Activated CD4-positive, alpha-beta T cell treated with anti-CD3 and anti-CD28 coated beads, Interleukin-2, Interleukin-6, amounts not matched to agents 100 ng/mL and 50 ng/mL, durations not matched to agents 16 hours and 8 hours (primary cell): ENCODE data around the gene AUTS2.

Experiments used
- DNase-seq: peaks from one replicate; pipeline ENCODE4 v3.0.0-alpha.2; 2020

Gene AUTS2

DNA sequence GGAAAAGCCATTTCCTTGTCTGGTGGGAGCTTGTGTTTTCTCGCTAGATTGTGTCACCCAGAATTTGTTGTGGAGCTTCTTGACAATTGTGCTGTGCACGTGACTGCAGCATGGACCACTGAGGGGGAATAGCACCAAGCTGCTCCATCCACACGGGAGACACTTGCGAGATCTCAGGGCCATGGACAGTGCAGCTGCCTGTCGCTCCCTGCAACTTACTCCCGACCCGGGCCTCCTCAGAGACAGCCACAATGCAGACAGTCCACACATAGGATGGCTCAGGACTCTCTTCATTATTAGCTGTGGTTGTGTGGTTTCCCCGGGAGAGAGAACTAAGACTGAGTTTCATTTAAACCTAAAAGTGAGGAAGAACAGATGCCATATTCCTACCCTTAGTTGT lies 860.5 kb downstream of the AUTS2 start:
- no peak for DNase-seq

GRCh38 chr7:70459546-70459945 lies 861.3 kb downstream of the AUTS2 start:
- DNase-seq: no peak

DNA sequence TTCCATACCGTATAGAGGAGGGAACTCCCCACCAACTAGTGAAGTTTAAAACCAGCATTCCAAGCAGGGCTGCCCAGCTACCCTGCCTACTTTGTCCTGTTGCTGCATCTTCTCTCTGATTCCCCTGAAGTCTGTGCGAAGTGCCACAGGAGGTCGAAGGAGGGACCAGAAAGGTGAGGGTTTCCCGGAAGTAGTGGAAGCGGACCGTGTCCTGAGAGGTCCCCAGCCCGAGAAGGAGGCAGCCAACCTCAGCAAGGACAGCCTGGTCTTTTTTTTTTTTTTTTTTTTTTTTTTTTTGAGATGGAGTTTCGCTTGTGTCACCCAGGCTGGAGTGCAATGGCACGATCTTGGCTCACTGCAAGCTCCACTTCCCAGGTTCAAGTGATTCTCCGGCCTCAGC lies 861.8 kb downstream of the AUTS2 start:
- no peak for DNase-seq

- DNase-seq: no peak
These were observed 862.3 kb downstream of the AUTS2 start for GRCh38 chr7:70460562-70460961.

GRCh38 chr7:70463352-70463938 lies 865.2 kb downstream of the AUTS2 start:
- no peak for DNase-seq

GRCh38 chr7:70466725-70467364 lies 868.6 kb downstream of the AUTS2 start:
- no peak for DNase-seq

GRCh38 chr7:70470746-70471145 lies 872.5 kb downstream of the AUTS2 start:
- no peak for DNase-seq

DNA sequence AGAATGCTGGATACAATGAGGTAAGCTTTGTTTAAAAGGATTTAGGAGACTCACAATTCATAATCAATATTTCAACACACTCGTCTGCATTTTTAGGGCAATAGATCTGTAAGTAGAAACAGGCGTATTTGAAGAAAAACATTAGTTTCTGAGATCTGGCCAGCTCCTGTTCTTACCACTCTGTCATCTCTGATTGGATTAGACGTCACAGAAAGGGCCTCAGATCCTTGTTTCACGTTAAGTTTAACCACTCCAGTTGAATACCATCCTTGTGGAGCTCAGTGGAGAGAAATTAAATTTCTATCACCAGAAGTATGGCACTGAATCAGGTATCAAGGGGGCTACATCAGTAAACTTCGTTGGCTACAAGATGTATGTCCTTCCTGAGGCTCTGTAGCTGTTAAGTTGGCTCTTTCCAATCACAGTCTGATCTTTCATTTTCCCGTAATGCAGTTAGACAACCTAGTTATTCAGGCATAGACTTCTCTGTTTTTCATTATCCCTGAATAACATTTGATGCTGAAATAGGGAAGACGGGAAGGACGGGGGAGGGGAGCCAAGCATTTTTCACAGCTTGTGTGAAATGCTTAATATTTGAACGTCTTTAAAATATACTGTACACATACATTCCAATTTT lies 874.4 kb downstream of the AUTS2 start:
- DNase-seq: no peak

DNA sequence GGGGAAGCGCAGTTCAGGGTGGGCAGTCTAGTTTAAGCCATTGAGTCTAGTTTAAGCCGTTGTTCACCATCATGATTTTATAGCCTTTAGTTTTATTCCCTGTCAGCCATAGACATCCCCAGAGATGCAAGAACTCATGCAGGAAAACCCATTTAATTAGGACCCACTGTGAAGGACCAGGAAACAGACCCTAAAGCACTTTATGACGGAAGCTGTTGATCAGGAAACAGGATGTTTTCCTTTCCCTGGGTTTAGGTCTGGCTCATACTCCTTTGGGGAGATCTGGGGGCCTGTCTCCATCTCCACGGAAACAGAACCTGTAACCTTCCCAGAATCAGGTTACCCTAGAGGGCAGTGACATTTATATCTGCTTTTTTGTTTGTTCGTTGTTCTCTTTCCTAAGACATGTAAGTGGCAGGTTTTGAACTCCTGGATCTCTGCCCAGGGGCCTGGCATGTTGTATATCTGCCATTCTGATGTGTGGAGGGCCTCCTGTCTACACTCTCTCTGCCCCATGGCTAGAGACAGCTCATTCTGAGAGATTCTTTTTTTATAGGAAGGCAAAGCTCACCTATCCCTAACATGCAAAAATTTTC lies 876.5 kb downstream of the AUTS2 start:
- no peak for DNase-seq

GRCh38 chr7:70477036-70478010 lies 879.0 kb downstream of the AUTS2 start:
- DNase-seq: no peak

DNA sequence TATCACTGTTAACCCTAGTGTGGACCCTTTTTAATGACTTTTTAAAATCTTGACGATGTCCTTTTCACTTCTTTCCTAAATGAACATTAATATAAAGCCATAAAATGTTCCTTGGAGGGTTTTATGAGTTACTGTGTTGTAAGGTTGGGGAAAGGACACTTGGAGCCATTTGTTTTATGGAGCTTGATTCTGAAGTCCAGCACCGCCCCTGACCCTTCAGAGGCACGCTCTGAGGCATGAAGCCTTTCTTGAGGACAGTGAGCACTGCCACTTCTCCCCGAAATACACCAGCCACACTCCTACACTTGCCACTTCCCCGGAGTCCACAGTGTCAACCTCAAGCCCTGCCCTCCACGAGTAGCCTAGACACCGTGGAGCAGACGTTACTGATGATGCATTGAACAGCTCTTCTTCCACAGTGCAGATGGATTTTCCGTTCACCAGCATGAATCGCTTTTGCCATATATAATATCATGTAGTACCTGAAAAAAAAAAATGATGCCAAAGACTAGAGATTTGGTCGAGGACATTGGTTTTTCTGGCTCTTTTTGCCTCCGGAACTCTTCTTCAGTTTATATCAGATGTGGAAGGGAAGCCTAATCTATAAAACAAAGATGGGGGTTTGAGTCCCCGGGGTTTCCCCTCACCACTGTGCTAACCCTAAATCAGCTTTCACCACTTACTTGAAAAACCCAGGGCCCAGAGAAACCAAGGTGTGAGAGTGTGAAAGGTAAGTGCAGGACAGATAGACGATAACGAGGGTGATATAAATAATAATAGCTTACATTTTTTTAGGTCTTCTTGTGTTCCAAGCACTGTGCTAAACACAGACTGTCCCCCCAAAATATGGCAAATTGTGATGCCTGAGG lies 881.1 kb downstream of the AUTS2 start:
- DNase-seq: no peak

DNA sequence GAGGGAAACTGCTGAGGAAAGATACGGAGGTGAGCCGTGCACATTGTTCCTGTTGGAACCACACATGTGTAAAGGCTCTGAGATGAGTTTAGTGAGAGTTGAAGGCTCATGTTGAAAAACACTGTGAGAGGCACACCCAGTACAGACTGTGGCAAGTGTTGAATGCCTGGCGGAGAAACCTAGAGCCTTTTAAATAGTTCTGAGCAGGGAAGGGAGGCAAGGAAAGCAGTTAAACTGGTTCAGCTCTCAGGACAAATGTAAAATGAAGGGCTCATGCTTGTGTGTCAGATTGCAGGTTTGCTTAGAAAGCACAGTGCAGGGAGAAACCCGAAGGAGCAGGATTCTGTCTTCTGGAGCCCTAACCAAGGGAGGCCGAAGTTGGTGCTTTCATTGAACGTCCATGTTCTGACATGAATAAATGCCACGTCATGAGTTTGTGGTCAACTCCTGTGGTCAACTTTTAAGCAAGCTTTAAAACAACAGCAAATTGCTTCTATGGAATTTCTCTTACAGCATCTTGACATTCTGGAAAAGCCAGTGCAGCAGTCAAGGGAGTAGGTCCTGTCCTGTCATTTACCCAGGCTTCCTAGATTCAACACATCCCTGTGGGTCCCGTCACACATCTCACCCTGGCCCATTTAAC lies 882.8 kb downstream of the AUTS2 start:
- no peak for DNase-seq

- no peak for DNase-seq
These were observed 883.4 kb downstream of the AUTS2 start for GRCh38 chr7:70481570-70482123.

DNA sequence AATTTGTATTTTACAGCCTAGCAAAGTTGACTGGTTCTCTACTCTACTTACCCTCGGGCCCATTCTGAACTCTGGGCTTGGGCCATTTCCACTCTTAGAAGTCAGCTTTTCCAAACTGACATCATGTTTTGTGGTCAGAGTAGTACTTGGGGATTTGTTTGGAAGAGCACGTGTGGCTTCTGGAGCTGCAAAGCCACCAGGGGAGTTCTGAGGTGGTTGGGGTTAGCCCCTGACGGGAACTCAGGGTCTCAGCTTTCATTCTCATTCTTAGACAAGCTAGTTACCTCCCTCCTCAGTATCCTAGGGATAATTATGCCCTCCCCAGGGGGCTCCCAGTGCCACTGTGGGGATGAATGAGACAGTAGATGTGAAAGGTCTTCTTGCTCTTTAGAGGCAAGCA lies 886.0 kb downstream of the AUTS2 start:
- no peak for DNase-seq

DNA sequence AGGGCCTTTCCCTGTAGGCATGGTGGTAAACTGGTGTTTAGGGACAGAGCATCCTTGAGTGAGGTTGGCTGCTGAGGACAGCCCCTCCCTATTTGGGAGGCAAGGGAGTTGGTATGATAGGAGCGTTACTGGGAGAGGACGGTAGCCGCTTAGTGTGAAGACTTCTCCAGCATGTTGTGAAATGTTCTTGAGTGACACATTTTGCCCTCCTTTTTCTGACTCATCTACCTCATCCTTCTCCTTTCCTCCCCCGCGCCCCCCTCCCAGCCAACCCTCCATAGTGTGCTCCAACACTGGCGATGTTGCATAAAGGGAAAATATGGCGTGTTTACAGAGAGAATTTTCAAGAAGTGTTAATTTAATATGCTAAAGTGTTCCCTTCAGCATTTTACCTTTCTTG lies 888.7 kb downstream of the AUTS2 start:
- DNase-seq: no peak

DNA sequence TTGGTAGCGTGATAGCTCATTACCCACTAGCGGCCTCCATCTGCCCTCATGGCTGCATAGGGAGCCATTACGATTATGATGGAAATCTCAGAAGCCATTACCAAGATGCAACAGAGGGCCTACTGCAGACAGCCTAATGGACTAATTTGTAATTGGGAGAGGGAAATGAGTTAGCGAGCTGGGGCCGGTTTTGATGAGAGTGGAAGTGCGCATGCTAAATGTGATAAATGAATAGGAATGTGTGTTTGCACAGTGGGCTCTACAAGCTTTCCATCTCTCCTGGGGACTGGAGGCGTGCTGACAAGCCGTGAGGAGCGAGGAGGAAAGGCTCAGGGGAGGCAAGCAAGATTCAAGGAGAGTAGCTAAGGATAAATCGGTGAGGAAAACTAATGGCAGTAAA lies 889.2 kb downstream of the AUTS2 start:
- no peak for DNase-seq

DNA sequence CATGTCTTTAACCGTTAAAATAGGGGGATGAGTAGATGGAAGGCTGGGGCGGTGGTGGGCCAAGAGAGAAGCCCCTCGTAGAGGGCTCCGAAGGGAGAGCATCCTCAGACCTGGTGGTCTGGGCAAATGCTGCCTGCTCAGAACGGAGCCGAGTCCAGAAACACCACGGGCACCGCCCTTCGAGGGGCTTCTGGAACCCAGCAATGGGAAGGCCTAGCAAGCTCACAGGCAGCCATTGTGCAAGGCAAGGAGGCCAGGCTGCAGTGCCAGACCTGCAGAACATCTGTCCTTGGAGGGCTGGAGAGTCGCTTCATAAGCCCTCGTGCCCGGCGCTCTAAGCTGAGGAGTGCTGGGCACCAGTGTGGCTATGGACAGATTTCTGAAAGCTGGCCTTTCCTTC lies 889.6 kb downstream of the AUTS2 start:
- DNase-seq: no peak

DNA sequence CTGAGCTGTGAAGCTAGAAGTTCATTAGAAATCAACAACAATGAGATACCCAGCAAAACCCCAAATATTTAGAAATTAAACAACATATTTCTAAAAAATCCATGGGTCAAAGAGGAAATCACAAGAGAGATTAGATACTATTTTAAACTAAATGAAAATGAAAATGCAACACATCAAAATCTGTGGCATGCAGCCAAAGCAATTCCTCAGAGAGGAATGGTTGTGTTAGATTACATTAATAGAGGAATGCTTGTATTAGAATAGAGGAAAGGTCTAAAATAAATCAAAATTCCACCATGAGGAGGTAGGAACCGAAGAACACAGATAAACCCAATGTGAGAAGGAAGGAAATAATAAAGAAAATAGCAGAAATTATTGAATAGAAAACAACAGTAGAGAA lies 891.5 kb downstream of the AUTS2 start:
- DNase-seq: no peak

GRCh38 chr7:70492625-70493024 lies 894.4 kb downstream of the AUTS2 start:
- no peak for DNase-seq

DNA sequence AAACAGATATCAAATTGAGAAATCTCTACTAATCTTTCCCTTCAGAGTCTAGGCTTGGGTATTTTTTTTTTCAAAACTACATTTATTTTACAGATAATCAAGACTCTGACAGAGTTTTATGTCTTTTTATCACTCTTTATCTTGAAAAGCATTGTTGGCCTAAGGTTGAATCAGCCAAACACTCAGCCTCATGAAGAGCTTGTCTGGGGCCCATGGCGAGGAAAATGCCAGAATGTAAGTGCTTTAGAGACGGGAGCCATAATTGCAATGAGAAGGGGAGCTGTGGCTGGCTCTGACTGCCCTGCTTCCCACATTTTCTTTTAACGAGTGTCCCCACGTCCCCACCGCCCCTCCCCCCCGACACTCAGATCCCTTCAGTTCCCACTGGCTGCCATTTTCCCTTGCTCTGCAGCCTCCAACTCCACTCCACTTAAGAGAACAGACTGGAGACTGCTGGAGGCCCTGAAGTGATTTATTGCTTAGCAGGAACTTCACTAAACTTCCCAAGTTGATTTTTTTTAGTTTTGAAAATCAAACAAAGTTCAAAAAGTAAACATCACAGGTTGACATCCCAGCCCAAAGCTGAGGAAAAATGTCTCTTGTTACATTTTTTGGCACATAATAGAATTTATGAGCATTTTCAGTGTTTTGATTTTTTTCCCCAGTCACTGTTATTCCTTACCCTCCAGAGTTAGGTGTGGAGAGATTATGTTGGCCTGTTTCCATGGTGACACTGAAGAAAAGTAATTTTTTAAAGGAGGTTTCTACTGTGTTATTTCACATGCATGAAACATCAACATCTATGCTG lies 896.2 kb downstream of the AUTS2 start:
- no peak for DNase-seq
